Hematopoietic multipotent progenitor cell treated with erythropoietin and hydrocortisone succinate and interleukin-3 and kit ligand, for 6 days (in vitro differentiated cells): Measurements from ENCODE around the gene CLCN2.

Experiments used
- DNase-seq: peaks from one replicate; pipeline ENCODE4 v3.0.0-alpha.2; 2015

The CLCN2 gene

DNA sequence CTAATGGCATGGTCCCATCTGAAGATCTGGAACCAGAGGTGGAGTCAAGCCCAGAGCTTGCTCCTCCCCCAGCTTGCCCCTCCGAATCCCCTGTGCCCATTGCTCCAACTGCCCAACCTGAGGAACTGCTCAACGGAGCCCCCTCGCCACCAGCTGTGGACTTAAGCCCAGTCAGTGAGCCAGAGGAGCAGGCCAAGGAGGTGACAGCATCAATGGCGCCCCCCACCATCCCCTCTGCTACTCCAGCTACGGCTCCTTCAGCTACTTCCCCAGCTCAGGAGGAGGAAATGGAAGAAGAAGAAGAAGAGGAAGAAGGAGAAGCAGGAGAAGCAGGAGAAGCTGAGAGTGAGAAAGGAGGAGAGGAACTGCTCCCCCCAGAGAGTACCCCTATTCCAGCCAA lies 39.7 kb downstream of the CLCN2 start:
- no peak for DNase-seq

GRCh38 chr3:184320104-184320445 lies 41.3 kb downstream of the CLCN2 start:
- peak; percentile 98 for DNase-seq

- no peak for DNase-seq
Observed at GRCh38 chr3:184317201-184317600, 44.2 kb downstream of the CLCN2 start.

DNA sequence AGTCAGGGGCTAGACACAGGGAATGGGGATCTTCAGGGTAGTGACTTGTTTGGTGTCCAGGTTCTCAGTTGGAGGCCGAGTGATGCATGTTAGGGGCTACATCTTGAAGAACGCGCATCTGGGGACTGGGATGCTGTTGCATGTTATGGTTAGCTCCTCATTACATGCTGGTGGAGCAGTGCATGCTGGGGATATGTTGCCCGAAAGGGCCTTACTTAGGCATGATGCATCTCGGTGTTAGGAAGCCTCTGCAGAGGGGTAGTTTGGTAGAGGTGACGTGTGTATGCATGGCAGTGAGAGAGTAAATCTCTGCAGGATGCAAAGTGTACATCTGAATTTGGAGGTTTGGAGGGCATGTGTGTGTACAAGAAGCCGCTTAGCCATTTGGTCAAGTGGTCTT lies 44.6 kb downstream of the CLCN2 start:
- no peak for DNase-seq

DNA sequence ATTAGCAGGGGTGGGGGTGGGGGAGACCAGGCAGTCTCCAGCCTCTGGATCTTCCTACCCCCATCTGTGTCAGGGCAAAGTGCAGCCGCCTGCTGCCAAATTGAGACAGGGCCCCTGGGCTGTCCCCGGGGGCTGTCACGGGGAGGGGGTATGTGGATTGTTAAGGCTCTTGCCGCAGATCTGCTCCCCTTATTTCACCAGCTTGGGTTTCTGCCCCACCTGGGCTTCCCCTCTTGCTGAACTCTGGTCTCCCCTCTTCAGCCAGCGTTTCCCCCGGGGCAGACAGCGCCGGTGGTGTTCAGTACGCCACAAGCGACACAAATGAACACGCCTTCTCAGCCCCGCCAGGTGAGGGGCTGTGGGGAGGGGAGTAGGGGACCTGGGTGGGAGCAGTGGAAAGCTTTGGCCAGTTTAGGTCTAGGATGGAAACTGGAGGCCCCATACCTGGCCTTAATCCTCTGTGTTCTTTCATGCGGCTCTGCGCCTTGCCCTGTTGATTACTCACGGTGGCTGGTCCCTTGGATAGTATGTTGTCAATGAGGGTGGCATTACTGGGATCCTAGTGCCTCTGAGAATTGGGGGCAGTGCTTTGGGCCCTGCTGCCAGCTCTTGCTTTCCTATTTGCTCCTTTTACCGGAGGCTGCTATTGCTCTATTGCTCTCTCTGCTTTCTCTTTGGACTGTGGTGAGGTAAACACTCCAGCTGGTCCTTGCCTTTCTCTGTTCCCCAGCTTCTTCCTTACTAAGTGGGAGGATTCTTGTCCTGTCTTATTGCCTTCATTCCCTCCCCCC lies 45.3 kb downstream of the CLCN2 start:
- DNase-seq: peak; percentile 32

- peak; percentile 64 for DNase-seq
Observed at GRCh38 chr3:184315543-184315867, 45.9 kb downstream of the CLCN2 start.

DNA sequence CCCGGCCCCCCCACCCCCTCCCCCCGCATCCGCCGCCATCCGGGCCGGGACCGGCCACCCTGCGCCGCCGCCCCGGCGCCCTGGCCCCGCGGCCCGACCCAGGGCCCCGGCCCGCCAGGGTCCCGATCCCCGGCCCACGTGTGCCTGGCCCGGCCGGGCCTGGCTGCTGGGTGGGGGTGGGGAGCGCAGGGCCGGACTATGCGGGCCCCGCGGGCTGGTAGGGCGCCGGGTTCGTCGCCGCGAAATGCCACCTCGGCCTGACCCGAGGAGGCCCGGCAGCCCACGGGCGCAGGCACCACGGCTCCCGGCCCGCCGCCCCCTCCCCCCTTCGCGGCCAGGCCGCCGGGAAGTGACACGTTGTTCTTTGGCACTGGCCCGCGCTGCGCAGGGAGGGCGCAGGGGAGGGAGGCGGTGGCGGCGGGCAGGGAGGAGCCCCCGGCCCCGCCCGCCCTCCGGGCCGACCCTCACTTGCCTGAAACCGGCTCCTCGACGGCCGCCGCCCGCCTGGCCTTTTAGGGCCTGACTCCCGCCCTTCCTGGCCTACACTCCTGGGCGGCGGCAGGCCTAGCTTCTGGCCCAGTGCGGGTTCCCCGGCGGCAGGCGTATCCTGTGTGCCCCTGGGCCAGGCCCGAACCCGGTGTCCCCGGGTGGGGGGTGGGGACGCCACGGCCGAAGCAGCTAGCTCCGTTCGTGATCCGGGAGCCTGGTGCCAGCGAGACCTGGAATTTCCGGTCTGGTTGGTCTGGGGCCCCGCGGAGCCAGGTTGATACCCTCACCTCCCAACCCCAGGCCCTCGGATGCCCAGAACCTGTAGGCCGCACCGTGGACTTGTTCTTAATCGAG lies 46.5 kb downstream of the CLCN2 start:
- peak; percentile 86 for DNase-seq

- DNase-seq: peak; percentile 96
Observed at GRCh38 chr3:184314363-184314699, 47.1 kb downstream of the CLCN2 start, which contains the start of gene EIF4G1. Gene EIF4G1, plus strand, starts transcription at chr3:184314606. Its CDS starts 1,191 bp downstream, at chr3:184315797.

DNA sequence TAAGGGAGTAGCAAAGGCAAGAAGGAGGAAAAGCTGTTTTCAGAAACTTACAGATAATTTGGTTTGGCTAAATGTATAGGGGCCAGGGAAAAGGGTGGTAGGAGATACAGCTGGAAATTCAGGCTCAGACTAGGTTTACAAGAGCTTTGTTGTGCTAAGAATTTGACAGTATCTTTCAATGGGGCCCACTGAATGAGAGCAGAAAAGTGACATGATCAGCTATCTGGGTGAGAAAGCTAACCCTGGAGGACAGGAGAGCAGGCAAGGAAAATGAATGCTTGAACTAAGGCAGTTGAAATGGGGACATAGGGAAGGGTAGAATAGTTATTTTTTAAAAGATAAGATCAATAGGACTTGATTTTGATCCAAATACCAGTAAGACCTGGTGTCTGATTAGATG lies 49.8 kb downstream of the CLCN2 start:
- no peak for DNase-seq

DNA sequence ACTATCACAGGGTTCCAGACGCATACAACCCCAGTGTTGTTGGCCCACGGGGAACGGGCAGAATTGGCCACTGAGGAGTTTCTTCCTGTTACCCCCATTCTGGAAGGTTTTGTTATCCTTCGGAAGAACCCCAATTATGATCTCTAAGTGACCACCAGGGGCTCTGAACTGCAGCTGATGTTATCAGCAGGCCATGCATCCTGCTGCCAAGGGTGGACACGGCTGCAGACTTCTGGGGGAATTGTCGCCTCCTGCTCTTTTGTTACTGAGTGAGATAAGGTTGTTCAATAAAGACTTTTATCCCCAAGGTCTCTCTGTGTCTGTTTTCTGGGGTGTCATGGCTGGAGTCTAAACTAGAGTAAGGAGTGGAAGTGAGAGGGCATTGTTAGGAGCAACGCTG lies 52.7 kb downstream of the CLCN2 start:
- DNase-seq: peak; percentile 37

- no peak for DNase-seq
Observed at GRCh38 chr3:184307915-184308314, 53.5 kb downstream of the CLCN2 start.

GRCh38 chr3:184306341-184306972 lies 54.9 kb downstream of the CLCN2 start:
- peak; percentile 86 for DNase-seq

DNA sequence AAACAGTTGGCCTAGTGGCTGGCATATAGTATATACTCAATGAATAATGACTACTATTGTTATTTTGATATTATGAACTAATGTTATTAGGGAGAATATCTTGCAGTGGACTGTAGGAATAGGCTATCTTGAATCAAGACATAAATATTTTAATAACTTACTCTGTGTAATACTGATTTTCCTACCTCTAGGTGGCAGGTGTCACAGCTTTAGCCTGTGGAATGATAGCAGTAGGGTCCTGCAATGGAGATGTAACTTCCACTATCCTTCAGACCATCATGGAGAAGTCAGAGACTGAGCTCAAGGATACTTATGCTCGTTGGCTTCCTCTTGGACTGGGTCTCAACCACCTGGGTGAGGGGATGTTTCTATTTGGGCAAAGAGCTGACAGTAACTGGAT lies 55.8 kb downstream of the CLCN2 start:
- DNase-seq: peak; percentile 65

DNA sequence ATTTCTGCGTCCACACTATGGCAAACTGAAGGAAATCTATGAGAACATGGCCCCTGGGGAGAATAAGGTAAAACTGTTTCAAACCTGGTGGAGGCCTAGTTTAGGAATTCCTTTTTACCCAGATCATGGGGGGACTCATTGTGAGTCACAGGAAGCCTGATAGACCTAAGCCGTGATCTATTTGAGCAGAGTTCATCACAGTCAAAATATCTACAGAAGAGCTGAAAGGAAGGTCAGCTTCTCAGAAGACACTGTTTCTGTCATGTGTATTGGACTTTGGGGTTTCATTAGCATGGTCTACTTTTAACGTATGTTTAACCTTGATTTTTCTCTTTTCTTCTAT lies 61.1 kb downstream of the CLCN2 start:
- DNase-seq: no peak

GRCh38 chr3:184299488-184300377 lies 61.7 kb downstream of the CLCN2 start:
- no peak for DNase-seq

DNA sequence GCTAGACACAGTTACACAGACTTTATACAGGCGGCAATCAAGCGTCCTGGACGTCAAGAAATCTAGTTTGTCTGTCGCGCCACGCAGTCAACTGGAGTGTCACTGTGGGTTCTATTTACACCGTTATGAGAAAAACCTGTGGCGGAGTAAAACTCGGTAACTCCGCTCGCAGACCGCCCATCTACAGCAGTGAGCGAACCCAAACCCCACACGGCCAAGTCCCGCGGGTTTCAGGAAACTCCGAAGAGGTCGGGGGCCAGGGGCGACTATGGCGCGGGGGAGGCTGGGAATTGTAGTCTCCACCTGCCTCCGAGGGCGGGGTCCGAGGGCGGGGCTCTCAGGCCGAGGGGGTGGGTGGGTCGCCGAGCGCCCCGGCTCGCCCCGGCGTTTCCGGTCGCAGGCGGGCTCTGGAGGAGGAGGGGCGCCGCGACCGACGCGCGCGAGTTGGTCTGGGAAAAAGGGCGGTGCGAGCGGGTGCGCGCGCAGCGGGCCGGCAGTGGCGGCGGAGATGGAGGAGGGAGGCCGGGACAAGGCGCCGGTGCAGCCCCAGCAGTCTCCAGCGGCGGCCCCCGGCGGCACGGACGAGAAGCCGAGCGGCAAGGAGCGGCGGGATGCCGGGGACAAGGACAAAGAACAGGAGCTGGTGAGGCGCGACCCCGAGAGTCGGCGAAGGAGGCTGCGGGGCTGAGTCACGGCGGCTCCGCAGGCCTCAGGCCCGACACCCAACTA lies 62.5 kb downstream of the CLCN2 start, which contains the start of gene PSMD2:
Gene PSMD2, plus strand, starts transcription at position 483 of the 729 bp plus-strand sequence. Its CDS starts 26 bp downstream, at position 509.
- DNase-seq: peak; percentile 99

DNA sequence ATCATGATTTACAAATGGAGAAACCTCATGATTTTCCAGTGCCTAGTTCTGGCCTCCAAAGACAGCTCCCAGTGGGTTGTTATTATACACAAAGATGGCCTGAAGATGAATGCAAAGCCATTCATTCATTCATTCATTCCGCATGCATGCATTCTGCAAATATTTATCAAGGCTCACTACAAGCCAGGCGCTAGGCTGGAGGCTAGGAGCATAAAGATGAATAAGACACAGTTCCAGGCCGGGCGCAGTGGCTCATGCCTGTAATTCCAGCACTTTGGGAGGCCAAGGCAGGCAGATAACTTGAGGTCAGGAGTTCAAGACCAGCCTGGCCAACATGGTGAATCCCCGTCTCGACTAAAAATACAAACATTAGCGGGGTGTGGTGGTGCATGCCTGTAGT lies 64.8 kb downstream of the CLCN2 start:
- DNase-seq: no peak
